Ovary (tissue), 9 donors: ENCODE data around the gene PACSIN2. TPM values are rescaled to one million over a fixed set of nuclear protein-coding genes. Genes with fewer than 3 reads are reported as not detected.
"Not testable (repeated sequence)": the region's sequence is repeated elsewhere in the genome, so short reads cannot be mapped to it uniquely, and the experiment has no call there.

Experiments used
- DNase-seq, 5 donors: peaks; one replicate each; pipeline ENCODE4 v3.0.0-alpha.2; 2019 to 2020
- H3K27ac ChIP-seq, 2 donors: fragments of 200-600 bp; one replicate each; pipeline versions ENCODE4 v1.5.1 to v1.8.0; 2019 to 2022
- H3K27me3 ChIP-seq: fragments of 200-600 bp; one replicate; pipeline ENCODE4 v1.8.0; 2022
- H3K36me3 ChIP-seq: fragments of 200-600 bp; sonication (generic); one replicate; pipeline ENCODE4 v1.5.1; 2019
- H3K4me1 ChIP-seq: one replicate; pipeline ENCODE4 v1.8.1; 2013; ENCODE audit warnings: mild to moderate bottlenecking, moderate library complexity; ENCODE audit not compliant: insufficient read depth
- H3K4me3 ChIP-seq: fragments of 200-600 bp; sonication (generic); one replicate; pipeline ENCODE4 v1.5.1; 2017
- H3K9me3 ChIP-seq, 2 donors: fragments of 200-600 bp in 1 of 2; sonication (generic) in 1 of 2; one replicate each; pipeline versions ENCODE4 v1.5.1 to v1.8.1; 2013 to 2019; ENCODE audit warnings: mild to moderate bottlenecking in 1 of 2, moderate library complexity in 1 of 2
- CTCF ChIP-seq, 3 donors: fragments of 450-650 bp in 2 of 3; fragments of 200-600 bp in 1 of 3; IDR thresholded peaks; one replicate each; pipeline versions ENCODE4 v1.5.1 to v1.8.0; 2016 to 2022; ENCODE audit warnings: antibody characterized with exemption in 3 of 3, mild to moderate bottlenecking in 1 of 3
- EP300 ChIP-seq: sonication (generic); formaldehyde crosslinking; IDR thresholded peaks from one replicate; pipeline ENCODE4 v1.6.1; 2017; ENCODE audit warnings: antibody characterized with exemption
- POLR2A ChIP-seq: fragments of 450-650 bp; IDR thresholded peaks from one replicate; pipeline ENCODE4 v1.6.1; 2017; ENCODE audit warnings: antibody characterized with exemption, mild to moderate bottlenecking, moderate library complexity
- WGBS, 3 donors: extraction: QIAGEN DNeasy Blood & Tissue Kit in 1 of 3; methylation state at CpG; one replicate each; pipeline versions ENCODE4 v1.1.5 to v1.1.7; 2013 to 2017; 5-methylcytosine and 5-hydroxymethylcytosine counted together
- intact Hi-C, 4 donors: fragments of 100-400 bp; cut with DNase I; formaldehyde crosslinking; loops; one replicate each; pipeline versions ENCODE4 v1.11.0 to v1.15.1; 2022 to 2023
- polyA plus RNA-seq, 2 donors: library from polyadenylated mRNA; stranded (reverse); fragments of 200-250 nt in 1 of 2; fragments of 350-450 nt in 1 of 2; fragmentation: Illumina TruSeq in 1 of 2; extraction: RNeasy Lipid Tissue Mini Kit (QIAGEN cat#74804) in 1 of 2; gene quantifications; one replicate each; pipeline ENCODE4 v1.2.3, GENCODE V29; 2013 to 2014
- total RNA-seq, 7 donors: library from RNA; depleted of rRNA in 2 of 7; stranded (reverse); fragments of >200 nt in 2 of 7; fragmentation: NEBNext Ultra II Directional in 3 of 7; extraction: Animal tissue kit (Norgen Biotek cat#: 25700) in 3 of 7; gene quantifications; one replicate each; pipeline versions ENCODE4 v1.1.0 to v1.2.4, GENCODE V29; 2016 to 2023
- donor health status: DM: no; HTN: no; CAD: no; lungs with moderate emphysema.
- donor health status: DM: no; HTN: no; CAD: no.
- donor health status: Bipolar disorder and iron deficiency.
- donor health status: DM: yes; HTN: yes; CAD: no.
- donor health status: DM: no; HTN: no; CAD: no.
- donor health status: DM: yes; HTN: yes; CAD: no.

Gene PACSIN2
- total and polyA plus RNA-seq, 9 donors = 25.5 to 60.0 (median 48.0) TPM

DNA sequence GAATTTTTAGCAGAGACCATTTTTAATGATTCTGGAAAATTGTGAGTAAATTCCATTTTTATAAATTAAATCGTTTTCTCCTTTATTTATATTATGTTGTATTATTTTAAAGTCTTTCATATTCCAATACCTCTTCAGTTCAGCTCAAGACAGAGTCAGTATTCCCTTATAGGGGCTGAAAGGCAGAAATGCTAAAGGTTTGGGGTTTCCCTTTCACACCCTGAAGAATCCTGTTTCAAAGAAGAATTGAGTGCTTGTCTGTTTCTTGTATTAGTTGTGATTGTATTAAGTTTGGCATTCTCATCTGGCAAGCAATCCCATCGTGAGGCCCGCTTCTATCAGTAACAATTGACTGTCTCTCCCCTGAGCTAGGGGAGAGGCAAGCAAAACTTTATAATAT is 57.4 kb downstream of the PACSIN2 start:
- no peak for TF ChIP-seq EP300
- no peak for TF ChIP-seq CTCF (IDR thresholded peaks at IDR 0.05)
- TF ChIP-seq POLR2A = no peak
- peaks cover 12% of the 10 kb centered on the region for H3K4me1 ChIP-seq
- no peak for DNase-seq
- H3K27ac ChIP-seq = no peak overlapping the region
- no peaks in the 10 kb centered on the region for H3K9me3 ChIP-seq
- WGBS, 3 donors = 80 to 86% (median 81%) methylated on average over 3 of the region's 3 CpGs
- intact Hi-C loops = no loop called here
- no peaks in the 10 kb centered on the region for H3K27me3 ChIP-seq
- no peaks in the 10 kb centered on the region for H3K36me3 ChIP-seq
- H3K4me3 ChIP-seq = no peak overlapping the region

DNA sequence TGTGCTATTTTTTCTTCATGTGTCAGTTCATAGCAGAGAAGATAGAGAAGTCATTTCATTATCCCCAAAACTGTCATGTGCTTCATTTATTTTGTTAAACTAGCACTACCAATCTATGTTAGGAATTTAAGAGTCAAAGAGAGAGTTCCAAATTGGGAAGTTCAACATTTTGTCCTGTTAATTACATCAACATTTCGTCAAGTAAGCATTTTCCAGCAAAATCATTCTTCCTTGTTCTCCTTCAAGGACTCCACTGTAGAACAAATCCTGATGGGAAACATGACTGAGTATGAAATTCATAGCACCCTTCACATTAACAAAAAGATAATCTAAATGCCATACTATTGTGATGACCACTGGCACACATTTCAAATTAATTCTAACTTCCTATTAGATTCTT is 59.1 kb downstream of the PACSIN2 start:
- no peak overlapping the region for H3K27ac ChIP-seq
- intact Hi-C loops = no loop called here
- TF ChIP-seq POLR2A = no peak
- no peak for TF ChIP-seq CTCF (IDR thresholded peaks at IDR 0.05)
- TF ChIP-seq EP300 = no peak

DNA sequence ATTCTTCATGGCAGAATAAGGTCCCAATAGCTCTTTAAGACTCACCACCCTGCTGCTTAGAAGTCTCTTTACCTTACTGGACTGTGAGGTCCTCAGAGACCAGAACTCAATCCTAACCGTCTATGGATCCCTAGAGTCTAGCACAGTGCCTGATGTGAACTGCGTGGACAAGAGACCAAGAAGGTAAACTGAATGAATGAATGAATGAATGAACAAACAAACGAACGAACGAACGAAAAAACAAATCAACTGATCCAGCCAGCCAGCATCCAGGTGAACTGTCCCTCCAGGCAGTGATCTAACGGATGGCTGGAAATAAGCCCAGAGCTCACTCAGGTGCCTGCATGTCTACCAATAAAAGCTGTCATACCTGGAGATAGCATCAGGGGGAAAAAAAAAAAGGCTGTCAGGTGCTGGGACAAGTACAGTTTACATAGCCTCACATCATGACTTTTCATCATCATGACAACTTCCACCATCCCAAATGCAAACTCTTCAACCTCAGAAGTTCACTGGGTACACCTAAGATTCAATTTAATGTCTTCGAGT is 59.8 kb downstream of the PACSIN2 start:
- H3K36me3 ChIP-seq = no peaks in the 10 kb centered on the region
- WGBS, 3 donors = 95 to 97% (median 96%) methylated on average over 8 of the region's 8 CpGs
- no peak for DNase-seq
- no peak overlapping the region for H3K27ac ChIP-seq
- H3K4me1 ChIP-seq = peaks cover 9% of the 10 kb centered on the region
- TF ChIP-seq EP300 (no peak), POLR2A (no peak), CTCF (IDR thresholded peaks at IDR 0.05) (no peak)
- intact Hi-C loops = no loop called here
- H3K27me3 ChIP-seq = no peaks in the 10 kb centered on the region
- no peaks in the 10 kb centered on the region for H3K9me3 ChIP-seq
- no peak overlapping the region for H3K4me3 ChIP-seq

More for the DNA sequence above, 59.1 kb downstream of the PACSIN2 start:
- Histone ChIP-seq H3K27me3 (no peaks in the 10 kb centered on the region), H3K4me1 (peaks cover 9% of the 10 kb centered on the region), H3K9me3 (no peaks in the 10 kb centered on the region), H3K4me3 (no peak overlapping the region), H3K36me3 (no peaks in the 10 kb centered on the region)
- DNase-seq = no peak
- 95 to 98% (median 97%) methylated on average over 1 of the region's 1 CpG for WGBS, 3 donors

GRCh38 chr22:42953751-42954150 is 61.2 kb downstream of the PACSIN2 start:
- intact Hi-C loops, H3K27me3 ChIP-seq, H3K36me3 ChIP-seq, H3K9me3 ChIP-seq, H3K4me3 ChIP-seq, H3K27ac ChIP-seq, DNase-seq, H3K4me1 ChIP-seq: not testable (repeated sequence)
- WGBS, 3 donors = 91 to 94% (median 91%) methylated on average over 6 of the region's 6 CpGs

DNA sequence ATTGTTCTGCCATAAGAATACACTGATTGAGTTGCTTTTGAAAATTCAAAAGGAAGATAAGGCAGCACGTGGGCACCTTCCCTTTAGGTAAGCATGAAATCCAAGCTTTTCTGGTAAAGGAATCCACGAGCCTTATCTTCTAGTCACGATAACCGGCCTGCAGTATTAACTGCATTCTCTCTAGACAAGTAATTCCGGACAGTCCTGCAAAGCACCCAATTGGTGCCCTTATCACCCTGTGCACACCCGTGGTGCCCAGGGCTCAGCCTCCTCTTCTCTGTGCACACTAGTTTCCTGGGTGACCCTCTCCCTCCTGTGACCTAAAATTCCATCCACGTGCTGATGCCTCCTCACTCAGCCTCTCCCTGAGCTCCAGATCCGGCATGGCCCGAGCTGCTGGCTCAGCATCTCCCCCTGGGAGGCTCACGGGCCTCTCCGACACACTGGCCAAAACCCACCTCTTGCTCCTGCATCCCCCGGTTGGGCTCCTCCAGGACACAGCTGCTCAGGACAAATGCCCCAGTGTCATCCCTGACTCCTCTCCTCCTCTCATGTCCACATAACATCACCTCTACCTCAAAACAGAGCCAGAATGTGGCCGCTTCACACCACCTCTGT is 63.7 kb downstream of the PACSIN2 start:
- H3K9me3 ChIP-seq = no peaks in the 10 kb centered on the region
- intact Hi-C loops = no loop called here
- WGBS, 3 donors = 75 to 78% (median 77%) methylated on average over 13 of the region's 13 CpGs
- peaks cover 18% of the 10 kb centered on the region for H3K4me1 ChIP-seq
- no peaks in the 10 kb centered on the region for H3K36me3 ChIP-seq
- H3K27me3 ChIP-seq = no peaks in the 10 kb centered on the region
- no peak for DNase-seq
- H3K4me3 ChIP-seq = no peak overlapping the region
- H3K27ac ChIP-seq = no peak overlapping the region
- TF ChIP-seq POLR2A (no peak), EP300 (no peak), CTCF (IDR thresholded peaks at IDR 0.05) (no peak)
